Dendritic cell treated with granulocyte-macrophage colony-stimulating factor and Interleukin-4, amounts not matched to agents 40 ng/mL and 50 ng/mL, for 4 days (primary cell): ENCODE results near the gene KCNIP3.

Source experiments
- H3K27ac Mint-ChIP-seq: one replicate; pipeline ENCODE4 v1.8.0; 2022; ENCODE audit warnings: mild to moderate bottlenecking, mixed read lengths
- H3K27me3 Mint-ChIP-seq: one replicate; pipeline ENCODE4 v1.8.0; 2022; ENCODE audit warnings: mild to moderate bottlenecking, mixed read lengths
- H3K36me3 Mint-ChIP-seq: one replicate; pipeline ENCODE4 v1.8.0; 2022; ENCODE audit warnings: low read depth, mixed read lengths
- H3K4me1 Mint-ChIP-seq: one replicate; pipeline ENCODE4 v1.8.0; 2022; ENCODE audit warnings: low read depth, mixed read lengths
- H3K4me3 Mint-ChIP-seq: one replicate; pipeline ENCODE4 v1.8.0; 2022; ENCODE audit warnings: mild to moderate bottlenecking, moderate library complexity, mixed read lengths
- H3K9me3 Mint-ChIP-seq: one replicate; pipeline ENCODE4 v1.8.0; 2022; ENCODE audit warnings: mixed read lengths
- intact Hi-C: fragments of 100-400 bp; cut with micrococcal nuclease; formaldehyde crosslinking; loops from one replicate; pipeline ENCODE4 v1.15.0; 2022

Gene KCNIP3

DNA sequence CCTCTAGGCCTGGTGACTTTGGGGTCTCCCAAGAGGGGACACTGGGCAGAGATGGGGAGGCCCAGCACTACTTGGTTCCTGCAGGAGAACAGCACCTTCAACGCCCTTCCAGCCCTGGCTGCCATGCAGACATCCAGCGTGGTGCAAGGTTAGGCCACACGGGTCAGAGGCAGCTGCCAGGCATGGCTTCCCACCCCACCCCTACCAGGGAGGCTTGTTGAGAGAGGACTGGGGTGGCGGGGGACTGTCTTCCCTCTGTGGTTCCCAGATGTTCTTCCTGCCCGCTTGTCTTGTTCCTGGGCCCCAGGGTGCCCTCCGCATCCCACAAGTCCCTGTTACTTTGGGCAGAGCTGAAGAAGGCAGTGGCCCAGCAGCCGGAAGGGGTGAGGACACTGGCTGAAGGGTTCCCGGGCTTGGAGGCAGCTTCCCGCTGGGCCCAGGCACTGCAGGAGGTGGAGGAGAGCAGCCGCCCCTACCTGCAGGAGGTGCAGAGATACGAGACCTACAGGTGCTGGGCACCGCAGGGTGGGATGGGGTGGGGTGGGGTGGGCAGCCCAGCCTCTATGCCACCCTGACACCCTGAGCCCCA, 18.4 kb upstream of the KCNIP3 start:
- Mint-ChIP-seq H3K27ac (no peak overlapping the region), H3K27me3 (peaks cover 4% of the 10 kb centered on the region), H3K4me3 (no peak overlapping the region), H3K36me3 (no peaks in the 10 kb centered on the region), H3K9me3 (no peaks in the 10 kb centered on the region), H3K4me1 (peaks cover 10% of the 10 kb centered on the region)
- intact Hi-C loops: no loop called here

DNA sequence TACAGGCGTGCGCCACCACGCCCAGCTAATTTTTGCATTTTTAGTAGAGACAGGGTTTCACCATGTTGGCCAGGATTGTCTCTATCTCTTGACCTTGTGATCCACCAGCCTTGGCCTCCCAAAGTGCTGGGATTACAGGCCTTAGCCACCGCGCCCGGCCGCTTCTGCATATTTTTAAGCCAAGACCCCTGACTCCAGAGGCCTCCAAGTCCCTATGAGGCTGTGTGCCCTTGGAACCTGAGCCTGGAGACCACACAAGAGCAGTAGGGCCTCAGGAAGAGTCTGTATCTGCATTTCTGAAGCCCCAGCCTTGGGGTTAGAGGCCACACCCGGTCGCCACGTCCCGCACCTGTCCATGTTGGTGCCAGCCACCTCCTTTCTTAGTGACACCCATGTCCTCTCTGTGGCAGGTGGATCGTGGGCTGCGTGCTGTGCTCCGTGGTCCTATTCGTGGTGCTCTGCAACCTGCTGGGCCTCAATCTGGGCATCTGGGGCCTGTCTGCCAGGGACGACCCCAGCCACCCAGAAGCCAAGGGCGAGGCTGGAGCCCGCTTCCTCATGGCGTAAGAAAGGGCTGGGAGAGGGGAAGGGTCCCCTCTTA, 17.6 kb upstream of the KCNIP3 start:
- Mint-ChIP-seq H3K27me3 (peaks cover 4% of the 10 kb centered on the region), H3K9me3 (no peaks in the 10 kb centered on the region), H3K4me3 (no peak overlapping the region), H3K27ac (no peak overlapping the region), H3K4me1 (peaks cover 10% of the 10 kb centered on the region), H3K36me3 (no peaks in the 10 kb centered on the region)
- intact Hi-C loops: no loop called here

DNA sequence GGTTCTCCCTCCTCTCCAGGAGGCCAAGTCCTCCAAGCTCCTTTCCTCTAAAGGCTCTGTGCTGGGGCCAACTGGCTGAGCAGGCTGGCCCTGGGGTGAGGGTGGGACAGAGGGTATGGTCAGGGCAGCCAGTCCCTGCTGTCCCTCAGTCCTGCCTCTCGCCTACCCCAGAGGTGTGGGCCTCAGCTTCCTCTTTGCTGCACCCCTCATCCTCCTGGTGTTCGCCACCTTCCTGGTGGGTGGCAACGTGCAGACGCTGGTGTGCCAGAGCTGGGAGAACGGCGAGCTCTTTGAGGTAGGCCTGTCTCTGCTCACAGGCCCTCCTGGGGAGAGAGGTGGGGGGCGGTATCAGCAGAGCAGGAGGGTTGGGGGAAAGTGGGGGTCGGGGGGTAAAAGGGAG, 16.1 kb upstream of the KCNIP3 start:
- no peak overlapping the region for H3K27ac Mint-ChIP-seq
- no peaks in the 10 kb centered on the region for H3K9me3 Mint-ChIP-seq
- peaks cover 4% of the 10 kb centered on the region for H3K27me3 Mint-ChIP-seq
- H3K36me3 Mint-ChIP-seq: no peaks in the 10 kb centered on the region
- H3K4me1 Mint-ChIP-seq: peaks cover 10% of the 10 kb centered on the region
- intact Hi-C loops: no loop called here
- H3K4me3 Mint-ChIP-seq: no peak overlapping the region

DNA sequence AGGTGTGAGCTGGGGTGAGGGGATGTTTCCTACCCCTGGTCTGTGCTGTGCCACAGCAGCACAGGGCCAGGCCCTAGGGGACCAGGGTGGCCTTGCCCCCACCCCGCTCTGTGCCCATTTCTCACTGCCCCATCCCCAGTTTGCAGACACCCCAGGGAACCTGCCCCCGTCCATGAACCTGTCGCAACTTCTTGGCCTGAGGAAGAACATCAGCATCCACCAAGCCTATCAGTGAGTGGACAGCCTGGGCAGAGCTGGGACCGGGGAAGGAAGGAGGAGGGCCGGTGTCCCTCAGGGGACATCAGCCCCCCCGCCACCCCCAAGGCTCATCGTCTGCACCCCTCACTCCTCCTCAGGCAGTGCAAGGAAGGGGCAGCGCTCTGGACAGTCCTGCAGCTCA, 15.4 kb upstream of the KCNIP3 start:
- intact Hi-C loops: no loop called here
- no peak overlapping the region for H3K4me3 Mint-ChIP-seq
- H3K9me3 Mint-ChIP-seq: no peaks in the 10 kb centered on the region
- no peak overlapping the region for H3K27ac Mint-ChIP-seq
- peaks cover 10% of the 10 kb centered on the region for H3K4me1 Mint-ChIP-seq
- no peaks in the 10 kb centered on the region for H3K36me3 Mint-ChIP-seq
- H3K27me3 Mint-ChIP-seq: peaks cover 4% of the 10 kb centered on the region

DNA sequence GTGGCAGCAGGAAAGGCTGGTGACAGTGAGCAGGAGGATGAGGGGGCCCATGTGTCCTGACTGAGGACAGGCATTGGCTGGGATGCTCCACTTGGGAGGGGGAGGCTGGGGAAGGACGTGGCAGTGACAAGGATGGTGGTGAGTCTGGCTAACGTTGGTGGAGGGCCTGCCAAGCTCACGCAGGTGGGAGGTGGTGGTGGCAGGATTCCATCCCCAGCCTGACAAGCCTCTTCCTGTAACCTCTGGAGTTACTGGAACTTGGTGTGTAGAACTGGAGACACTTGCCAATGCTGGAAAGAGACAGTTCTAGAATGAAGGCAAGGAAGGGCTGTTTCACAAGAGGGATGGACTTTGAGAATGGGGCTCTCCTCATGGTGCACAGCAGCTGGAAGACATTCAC, 14.7 kb upstream of the KCNIP3 start:
- Mint-ChIP-seq H3K4me3 (no peak overlapping the region), H3K4me1 (peaks cover 9% of the 10 kb centered on the region), H3K9me3 (no peaks in the 10 kb centered on the region), H3K27me3 (peaks cover 4% of the 10 kb centered on the region), H3K36me3 (no peaks in the 10 kb centered on the region), H3K27ac (no peak overlapping the region)
- intact Hi-C loops: no loop called here

DNA sequence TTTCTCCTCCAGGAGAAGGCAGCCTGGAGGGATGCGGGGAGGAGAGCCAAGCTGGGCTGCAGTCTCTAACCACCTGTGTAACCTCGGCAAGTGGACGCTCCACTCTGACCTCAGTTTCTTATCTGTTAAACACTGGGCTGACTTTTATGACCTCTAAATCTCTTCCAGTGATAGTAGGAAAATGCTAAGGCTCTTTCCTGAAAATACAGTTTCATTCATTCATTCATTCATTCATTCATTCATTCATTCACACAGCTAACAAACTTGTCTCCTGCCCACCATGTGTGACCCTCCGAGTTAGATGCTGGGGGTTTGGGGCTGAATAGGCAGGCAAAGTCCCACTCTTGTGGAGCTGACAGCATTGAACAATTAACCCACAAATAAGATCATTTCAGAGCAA, 13.6 kb upstream of the KCNIP3 start:
- Mint-ChIP-seq H3K9me3 (no peaks in the 10 kb centered on the region), H3K27me3 (no peaks in the 10 kb centered on the region)
- intact Hi-C loops: no loop called here

DNA sequence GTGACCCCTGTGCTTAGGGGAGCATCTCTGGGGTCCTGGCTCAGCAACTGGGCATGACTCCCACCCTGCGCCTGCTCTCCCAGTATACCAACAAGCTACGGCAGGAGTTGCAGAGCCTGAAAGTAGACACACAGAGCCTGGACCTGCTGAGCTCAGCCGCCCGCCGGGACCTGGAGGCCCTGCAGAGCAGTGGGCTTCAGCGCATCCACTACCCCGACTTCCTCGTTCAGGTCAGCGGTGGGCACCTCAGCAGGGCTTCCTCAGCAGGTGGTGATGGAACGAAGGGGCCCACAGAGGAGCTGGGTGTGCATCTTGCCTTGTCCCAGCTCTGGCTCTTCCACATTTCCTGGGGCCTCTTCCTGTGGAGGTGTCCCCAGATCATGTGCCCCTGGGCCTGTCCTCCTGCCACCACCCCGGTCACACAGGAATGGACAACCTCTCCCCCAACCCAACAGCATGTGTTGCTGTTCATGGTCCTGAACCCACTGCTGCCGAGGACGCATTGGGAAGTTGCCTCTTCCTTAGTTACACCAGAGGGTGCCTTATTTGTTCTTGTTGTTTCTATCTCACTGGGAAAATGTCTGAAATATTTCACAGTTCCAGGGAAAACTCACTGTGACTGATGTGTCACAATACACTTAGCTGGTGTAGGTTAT, 12.1 kb upstream of the KCNIP3 start:
- no peaks in the 10 kb centered on the region for H3K4me1 Mint-ChIP-seq
- H3K27me3 Mint-ChIP-seq: no peaks in the 10 kb centered on the region
- peaks cover 3% of the 10 kb centered on the region for H3K9me3 Mint-ChIP-seq
- no peak overlapping the region for H3K4me3 Mint-ChIP-seq
- intact Hi-C loops: no loop called here
- H3K36me3 Mint-ChIP-seq: no peaks in the 10 kb centered on the region
- no peak overlapping the region for H3K27ac Mint-ChIP-seq

More for the DNA sequence above, 13.6 kb upstream of the KCNIP3 start:
- Mint-ChIP-seq H3K4me3 (no peak overlapping the region), H3K36me3 (no peaks in the 10 kb centered on the region), H3K4me1 (no peaks in the 10 kb centered on the region), H3K27ac (no peak overlapping the region)

DNA sequence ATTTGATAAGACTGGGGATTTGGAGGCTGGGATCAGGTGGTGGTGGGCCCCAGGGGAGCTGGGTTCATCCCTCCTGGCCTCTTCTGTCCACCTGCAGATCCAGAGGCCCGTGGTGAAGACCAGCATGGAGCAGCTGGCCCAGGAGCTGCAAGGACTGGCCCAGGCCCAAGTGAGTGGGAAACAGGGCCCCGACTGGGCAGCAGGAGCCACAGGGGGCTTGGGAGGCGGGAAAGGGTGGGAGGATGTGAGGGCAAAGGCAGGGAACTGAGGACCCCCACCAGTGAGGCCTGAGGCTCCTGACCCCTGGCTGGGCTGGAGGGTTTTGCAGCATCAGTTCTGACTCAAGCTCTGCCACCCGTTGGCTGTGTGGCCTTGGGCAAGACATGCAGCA, 11.6 kb upstream of the KCNIP3 start:
- intact Hi-C loops: no loop called here
- Mint-ChIP-seq H3K27me3 (no peaks in the 10 kb centered on the region), H3K27ac (no peak overlapping the region), H3K4me3 (no peak overlapping the region), H3K36me3 (no peaks in the 10 kb centered on the region), H3K4me1 (no peaks in the 10 kb centered on the region), H3K9me3 (peaks cover 8% of the 10 kb centered on the region)

DNA sequence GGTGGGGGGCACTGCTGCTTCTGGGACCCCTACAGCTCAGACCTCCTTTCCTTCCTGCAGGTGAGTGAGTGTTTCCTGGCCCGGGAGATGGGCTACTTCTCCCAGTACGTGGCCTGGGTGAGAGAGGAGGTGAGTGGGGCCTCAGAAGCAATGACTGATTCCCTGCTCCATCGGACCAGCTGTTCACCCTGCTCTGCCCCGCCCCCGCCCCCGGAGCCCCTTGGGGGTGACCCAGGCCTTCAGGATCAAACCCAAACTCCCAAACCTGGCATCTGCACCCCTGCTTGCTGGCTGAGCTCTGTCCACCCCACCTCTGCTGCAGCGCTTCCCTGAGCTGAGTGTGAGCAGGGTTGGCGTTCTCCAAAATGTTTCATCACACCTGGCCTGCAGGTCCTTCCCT, 9.8 kb upstream of the KCNIP3 start:
- H3K27ac Mint-ChIP-seq: no peak overlapping the region
- peaks cover 20% of the 10 kb centered on the region for H3K9me3 Mint-ChIP-seq
- H3K4me1 Mint-ChIP-seq: no peaks in the 10 kb centered on the region
- H3K36me3 Mint-ChIP-seq: no peaks in the 10 kb centered on the region
- no peaks in the 10 kb centered on the region for H3K27me3 Mint-ChIP-seq
- no peak overlapping the region for H3K4me3 Mint-ChIP-seq
- intact Hi-C loops: no loop called here

DNA sequence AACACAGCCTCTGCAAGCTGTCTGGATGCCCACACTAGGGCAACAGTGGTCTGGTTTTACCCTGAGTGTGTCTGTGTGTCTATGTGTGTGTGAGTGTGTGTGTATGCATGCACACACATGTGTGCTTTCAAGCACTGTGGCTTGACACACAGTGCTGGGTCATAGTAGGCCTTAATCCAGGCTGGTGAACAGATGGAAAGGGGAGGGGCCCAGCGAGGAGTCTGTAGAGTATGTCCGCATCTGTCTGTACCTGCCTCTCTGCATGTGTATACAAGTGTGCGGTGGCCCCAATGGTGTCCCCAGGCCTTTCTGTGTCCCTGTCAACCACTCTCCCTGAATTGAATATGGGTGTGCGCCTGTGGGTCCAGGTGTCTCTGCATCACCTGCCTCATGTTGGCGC, 9.3 kb upstream of the KCNIP3 start:
- Mint-ChIP-seq H3K36me3 (no peaks in the 10 kb centered on the region), H3K4me1 (no peaks in the 10 kb centered on the region), H3K27me3 (no peaks in the 10 kb centered on the region)

DNA sequence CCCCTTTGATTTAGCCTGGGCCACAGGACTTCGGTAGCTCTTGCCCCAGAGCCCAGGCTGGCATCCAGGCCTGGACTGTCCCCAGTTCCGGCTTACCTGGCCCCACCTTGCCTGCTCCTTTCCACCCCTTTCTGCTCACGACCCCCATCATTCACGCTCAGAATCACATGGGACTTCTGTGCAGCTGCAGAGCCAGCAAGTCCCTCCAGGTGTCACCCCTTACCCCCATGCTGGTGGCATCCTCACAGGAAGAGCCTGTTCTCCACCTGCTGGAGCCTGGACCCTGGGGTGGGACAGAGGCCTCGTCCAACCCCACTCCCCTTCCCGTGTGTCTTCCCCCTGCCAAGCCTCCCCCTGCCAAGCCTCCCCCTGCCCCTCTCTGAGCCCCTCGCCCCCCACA, 7.9 kb upstream of the KCNIP3 start:
- Mint-ChIP-seq H3K27me3 (no peaks in the 10 kb centered on the region), H3K36me3 (no peaks in the 10 kb centered on the region), H3K27ac (no peak overlapping the region), H3K4me3 (no peak overlapping the region), H3K4me1 (no peaks in the 10 kb centered on the region), H3K9me3 (peaks cover 20% of the 10 kb centered on the region)
- intact Hi-C loops: no loop called here

More for the DNA sequence above, 9.3 kb upstream of the KCNIP3 start:
- H3K4me3 Mint-ChIP-seq: no peak overlapping the region
- no peak overlapping the region for H3K27ac Mint-ChIP-seq
- peaks cover 20% of the 10 kb centered on the region for H3K9me3 Mint-ChIP-seq
- intact Hi-C loops: no loop called here

DNA sequence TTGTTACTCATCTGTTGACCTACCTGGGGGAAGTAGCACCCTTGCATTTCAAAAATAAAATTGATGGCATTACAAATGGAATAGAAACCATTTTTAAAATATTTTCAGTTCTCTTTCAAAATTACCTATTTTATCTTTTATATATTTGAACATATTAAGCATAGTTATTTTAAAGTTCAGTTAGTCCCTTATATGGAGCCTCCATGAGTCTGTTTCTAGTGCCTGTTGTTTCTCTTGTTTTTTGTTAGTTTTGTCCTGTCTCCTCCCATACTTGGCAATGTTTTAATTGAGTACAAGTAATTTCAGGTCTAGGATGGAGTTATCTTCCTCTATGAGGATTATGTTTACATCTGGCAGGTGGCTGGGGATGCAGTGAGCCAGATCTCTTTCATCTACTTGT, 5.9 kb upstream of the KCNIP3 start:
- H3K9me3 Mint-ChIP-seq: peaks cover 20% of the 10 kb centered on the region
- H3K27ac Mint-ChIP-seq: no peak overlapping the region
- H3K27me3 Mint-ChIP-seq: no peaks in the 10 kb centered on the region
- H3K4me3 Mint-ChIP-seq: no peak overlapping the region
- intact Hi-C loops: no loop called here
- no peaks in the 10 kb centered on the region for H3K4me1 Mint-ChIP-seq
- H3K36me3 Mint-ChIP-seq: no peaks in the 10 kb centered on the region

DNA sequence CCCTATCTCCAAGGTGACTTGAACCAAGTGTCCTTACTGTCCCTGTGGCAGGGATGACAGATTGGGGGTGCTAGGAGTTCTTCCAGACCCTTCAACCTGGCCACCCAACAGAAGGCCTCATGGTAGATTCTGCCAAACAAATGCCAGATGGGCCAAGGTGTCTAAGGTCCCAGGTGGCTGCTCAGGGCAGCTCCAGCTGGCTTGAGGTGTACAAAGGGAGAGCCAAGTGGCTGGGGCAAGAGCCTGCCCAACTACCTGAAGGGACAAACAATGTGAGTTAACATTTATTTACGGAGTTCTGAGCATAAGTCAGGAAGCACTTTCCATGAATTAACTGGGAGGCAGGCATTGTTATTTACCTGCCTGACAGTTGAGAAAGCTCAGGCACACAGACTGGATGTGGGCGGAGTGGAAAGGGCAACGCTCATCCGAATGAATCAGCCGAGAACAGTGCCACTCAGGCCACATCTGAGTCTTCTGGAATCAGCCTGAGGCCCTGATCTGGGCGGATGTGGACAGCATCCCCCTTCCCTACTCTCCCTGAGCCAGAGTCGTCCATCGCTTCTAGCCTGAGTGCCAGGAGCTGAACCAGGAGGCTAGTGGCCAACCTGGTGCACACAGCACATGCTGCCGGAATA, 4.4 kb upstream of the KCNIP3 start:
- Mint-ChIP-seq H3K4me1 (no peaks in the 10 kb centered on the region), H3K27ac (no peak overlapping the region)
- intact Hi-C loops: no loop called here

DNA sequence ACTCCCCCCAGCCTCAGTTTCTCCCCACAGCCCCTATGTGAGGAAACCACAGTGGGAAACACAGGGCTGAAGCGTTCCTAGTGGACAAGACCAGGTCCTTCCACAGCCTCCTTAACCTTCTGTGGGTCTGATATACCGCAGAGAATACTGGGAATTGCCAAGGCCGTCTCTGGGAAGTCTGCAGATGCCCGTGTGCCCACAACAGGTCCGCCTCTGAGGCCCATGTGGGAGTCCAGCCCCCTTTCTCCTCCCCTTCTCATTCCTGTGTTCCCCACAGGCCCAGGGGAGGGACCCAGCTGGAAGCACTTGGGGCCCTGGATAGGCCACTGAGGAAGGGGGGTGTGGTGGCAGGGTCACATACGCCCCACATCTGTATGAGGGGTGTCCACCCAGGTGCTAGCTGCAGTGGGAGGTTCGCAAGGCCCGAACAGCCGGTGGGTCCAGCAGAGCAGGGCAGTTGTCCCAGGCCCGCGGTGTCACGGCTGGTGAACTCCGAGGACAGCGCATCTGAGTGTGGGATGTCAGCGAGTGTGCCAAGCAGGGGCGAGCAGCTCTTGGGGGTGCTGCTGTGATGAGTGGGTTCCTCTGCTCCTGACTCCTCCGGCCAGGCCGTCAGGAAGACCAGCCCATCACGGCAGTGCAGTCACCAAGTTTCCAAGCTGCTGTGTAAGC, 2.4 kb upstream of the KCNIP3 start:
- Mint-ChIP-seq H3K4me1 (no peaks in the 10 kb centered on the region), H3K4me3 (no peak overlapping the region), H3K9me3 (peaks cover 20% of the 10 kb centered on the region), H3K36me3 (no peaks in the 10 kb centered on the region), H3K27ac (no peak overlapping the region), H3K27me3 (peaks cover 11% of the 10 kb centered on the region)
- intact Hi-C loops: no loop called here

More for the DNA sequence above, 4.4 kb upstream of the KCNIP3 start:
- no peak overlapping the region for H3K4me3 Mint-ChIP-seq
- H3K9me3 Mint-ChIP-seq: peaks cover 20% of the 10 kb centered on the region
- H3K27me3 Mint-ChIP-seq: peaks cover 11% of the 10 kb centered on the region
- no peaks in the 10 kb centered on the region for H3K36me3 Mint-ChIP-seq
